ENCODE data around the gene ACTRT2.

The ACTRT2 gene

DNA sequence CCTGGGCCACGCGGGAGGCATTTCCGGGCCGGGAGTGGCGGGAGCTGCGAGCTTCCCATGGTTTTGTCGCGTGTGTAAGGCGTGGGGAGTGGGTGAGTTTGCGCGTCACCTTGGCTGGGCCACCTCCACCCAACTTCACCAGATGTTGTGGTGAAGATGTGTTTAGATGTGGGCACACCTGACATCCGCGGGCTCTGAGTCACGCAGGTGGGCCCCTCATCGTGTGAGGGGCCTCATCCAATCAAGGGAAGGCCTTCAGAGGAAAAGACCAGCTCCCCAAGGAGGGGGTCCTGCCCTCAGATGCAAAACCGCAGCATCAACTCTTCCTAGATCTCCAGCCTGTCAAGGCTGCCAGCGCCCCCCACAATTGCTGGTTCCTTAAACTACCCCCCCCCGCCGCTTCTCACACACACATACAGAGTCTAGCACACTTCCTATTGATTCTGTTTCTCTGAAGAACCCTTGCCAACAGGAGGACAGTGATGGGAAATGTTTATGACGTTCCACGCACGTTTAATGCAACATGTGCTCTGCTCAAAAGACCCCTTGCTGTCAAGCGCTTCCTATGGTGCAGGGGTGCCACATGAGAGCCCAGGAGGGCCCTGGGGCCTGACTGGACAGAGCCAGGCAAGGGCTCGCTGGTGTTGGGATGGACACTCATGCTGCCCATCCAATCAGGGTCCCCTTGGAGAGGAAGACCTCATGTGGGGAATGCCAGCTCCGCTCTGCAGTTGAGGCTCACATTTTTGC, 11.9 kb downstream of the ACTRT2 start:
- DNase-seq = no peak

DNA sequence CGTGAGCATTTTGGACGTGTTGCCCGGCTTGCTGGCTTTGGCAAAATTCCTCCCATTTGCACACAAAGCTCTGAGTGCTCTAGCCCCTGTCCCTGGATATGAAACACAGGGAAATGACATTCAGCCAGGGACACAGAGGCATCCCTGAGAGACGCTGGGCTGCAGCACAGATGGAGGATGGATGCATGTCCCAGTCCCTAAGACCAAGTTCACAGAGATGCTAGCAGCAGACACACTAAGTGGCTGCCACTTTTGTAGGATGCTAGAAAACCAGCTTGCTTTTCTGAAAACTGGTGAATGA, 12.5 kb downstream of the ACTRT2 start:
- no peak for DNase-seq

DNA sequence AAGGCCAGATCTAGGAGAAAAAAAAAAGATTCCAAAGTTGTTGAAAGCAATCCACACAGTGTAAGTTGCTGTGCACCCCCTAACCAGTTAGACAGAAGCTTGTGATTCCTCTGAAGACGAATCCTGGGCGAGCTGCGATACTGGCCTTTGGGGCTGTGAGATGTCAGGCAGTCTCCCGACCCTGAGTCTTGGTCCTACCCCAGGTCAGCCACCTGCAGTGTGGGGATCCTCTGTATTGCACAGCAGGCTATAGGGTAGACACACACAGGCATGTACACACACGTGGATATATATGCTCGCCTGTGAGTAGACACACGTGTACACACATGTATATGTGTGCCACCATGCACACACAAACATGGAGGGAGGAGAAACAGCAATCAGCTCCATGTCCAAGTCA, 12.9 kb downstream of the ACTRT2 start:
- no peak for DNase-seq

DNA sequence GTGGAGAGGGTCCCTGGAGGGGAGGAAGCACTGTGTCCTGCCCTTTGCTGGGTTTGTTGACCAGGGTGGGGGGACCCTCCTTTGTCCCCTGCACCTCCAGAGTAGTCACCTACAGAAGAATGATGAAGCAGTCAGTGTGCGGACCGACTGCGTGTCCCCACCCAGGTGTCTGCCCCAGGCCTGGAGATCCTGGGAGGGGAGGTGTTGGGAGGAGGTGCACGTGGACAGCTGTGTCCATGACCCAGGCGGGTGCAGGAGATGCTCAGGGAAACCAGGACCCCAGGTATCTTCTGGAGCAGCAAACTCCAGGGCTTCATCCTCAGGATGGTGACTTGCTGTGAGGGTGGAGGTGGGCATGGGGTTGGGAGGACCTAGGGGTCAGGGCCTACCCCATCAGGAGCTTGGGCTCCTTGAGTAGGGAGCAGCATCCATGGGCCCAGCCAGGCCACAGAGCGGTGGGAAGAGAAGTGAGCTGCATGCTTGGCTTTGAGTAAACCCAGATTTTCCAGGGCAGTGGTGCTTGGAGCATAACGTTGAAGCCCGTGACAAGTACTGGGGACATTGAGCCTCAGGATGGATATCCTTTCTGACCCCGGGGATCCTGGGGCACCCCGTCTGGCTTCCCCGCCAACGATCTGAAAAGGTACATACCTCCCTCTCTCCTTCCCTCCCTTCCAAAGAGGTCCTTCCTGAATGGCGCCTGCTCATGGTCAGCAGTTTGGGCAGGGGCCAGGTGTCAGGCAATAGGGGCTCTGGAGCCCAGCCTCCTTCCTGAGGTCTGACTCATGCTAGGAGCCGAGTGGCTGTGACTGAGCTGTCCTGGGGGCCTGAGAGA, 13.7 kb downstream of the ACTRT2 start:
- DNase-seq = no peak

DNA sequence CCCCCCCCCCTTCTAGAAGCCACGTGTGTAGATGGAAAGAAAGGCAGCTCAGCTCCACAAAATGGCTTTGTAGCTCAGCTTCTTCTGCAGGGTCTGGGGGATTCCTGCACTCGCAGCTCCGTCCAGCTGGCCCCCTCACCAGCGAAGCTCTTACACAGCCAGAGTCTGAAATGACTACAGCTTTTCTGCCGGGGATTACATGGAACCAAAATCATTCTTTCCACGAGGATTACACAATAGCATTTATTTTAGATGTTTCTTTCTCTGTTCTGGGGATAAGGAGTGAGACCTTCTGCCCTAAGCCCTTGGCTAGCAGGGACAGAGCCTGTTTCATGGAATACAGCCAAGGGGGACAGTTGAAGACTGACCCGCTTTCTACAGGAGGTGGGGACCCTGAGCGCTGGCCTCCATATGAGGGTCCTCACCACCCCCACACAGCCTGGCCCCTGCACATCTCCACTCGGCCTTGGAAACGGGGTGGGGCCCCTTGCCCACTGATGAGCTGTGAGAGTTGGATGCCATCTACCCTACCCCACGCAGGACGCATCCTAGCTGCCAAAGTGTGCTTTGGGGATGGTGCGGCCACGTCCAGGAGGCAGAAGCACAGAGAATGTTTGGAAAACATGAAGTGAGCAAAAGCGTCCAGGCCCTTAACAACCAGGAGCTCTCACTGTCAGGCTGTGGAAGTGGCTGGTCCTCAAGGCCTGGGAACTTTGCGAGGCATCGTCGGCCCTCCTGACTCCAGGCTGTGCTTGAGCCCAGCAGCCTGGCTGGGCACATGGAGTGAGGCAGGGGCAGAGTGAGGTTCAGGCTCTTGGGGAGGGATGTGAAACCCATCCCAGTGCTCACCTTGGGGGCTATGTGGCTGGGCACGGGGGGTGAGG, 14.5 kb downstream of the ACTRT2 start:
- DNase-seq = no peak

DNA sequence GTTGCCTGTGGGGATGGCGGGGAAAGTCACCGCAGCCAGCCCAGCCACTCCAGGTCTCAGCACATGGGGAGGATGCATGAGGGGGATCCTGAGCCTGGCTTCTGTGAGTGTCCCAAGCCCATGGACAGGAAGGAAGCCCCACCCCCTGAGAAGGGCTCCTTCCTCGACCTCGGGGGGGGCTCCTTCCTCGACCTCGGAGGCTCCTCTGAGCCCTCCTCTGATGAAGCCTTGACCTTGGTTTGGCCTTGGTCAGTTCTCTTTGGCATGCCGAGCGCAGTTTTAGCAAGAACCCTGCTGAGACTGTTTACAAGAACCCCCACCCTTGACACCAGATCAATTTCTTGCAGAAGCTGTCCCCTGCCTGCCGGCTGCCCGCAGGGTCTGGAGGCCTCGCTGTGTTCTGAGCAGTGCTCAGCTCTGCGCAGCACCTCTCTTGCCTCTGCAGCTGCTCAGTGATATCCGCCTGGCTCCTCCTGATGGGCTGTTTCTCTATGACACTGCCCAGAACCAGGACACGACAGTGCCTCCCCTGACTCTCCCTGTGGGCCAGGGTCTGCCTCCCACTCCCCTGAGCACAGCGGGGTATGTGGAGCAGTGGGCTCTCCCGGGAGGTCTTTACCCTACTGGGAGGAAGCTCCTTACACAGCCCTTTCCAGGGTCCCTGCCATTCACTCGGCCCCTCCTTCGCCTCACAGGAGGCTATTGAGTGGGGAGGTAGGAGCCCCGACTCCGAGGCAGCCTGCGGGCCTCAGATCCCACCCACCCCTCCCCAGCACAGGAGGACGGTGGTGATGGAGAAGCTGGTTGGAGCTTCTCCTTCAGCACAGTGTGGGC, 15.4 kb downstream of the ACTRT2 start:
- DNase-seq = no peak

DNA sequence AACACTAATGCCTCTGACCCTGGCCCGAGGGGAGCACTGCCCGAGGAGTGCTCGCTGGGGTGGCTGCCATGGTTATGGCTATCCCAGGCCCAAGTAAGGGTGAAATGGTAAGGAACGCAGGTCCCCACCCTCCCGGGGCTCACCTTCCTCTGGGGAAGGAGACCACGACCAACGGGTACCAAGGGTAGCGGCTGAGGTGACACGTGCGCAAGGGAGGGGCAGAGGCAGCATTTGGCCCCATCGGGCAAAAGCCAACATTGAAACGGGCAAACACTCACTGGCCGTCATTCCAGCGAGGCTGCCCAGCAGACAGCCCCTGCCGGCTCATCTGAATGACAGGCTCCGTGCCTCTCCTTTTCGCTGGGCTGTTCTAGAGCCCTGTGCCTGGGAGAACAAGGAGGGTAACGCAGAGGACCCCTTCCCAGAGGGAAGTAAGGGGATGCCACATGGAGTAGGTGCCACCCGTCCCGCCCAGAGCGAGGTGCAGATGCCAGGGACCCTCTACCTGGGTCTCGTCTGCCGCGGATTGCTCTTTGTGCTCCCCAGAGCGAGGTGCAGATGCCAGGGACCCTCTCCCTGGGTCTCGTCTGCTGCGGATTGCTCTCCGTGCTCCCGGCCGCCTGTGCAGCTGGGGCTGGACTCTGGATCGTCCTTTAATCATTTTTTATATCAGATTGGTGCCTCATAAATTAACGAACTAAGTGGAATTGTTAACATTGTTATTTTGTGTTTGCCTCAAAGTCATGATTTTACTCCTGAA, 16.2 kb downstream of the ACTRT2 start:
- no peak for DNase-seq

DNA sequence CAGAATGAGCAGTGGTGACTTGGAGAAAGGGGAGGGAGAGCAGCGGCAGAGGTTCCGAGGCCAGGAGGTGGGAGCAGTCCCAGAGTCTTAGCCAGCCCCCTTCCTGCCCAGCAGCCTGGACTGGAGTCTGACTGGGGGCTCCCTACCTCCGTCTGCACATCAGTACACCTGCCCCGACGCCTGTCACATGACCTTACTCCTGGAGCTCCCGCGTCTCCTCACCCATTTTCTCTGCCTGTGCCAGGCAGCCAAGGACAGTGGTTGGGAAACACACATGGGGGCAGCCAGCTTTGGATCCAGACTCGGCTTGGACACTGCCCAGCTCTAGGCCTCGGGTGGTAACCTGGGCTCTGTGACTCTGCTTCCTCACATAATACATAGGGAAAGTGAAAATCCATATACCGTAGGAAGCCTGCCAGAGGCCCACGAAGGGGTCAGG, 16.9 kb downstream of the ACTRT2 start:
- no peak for DNase-seq

DNA sequence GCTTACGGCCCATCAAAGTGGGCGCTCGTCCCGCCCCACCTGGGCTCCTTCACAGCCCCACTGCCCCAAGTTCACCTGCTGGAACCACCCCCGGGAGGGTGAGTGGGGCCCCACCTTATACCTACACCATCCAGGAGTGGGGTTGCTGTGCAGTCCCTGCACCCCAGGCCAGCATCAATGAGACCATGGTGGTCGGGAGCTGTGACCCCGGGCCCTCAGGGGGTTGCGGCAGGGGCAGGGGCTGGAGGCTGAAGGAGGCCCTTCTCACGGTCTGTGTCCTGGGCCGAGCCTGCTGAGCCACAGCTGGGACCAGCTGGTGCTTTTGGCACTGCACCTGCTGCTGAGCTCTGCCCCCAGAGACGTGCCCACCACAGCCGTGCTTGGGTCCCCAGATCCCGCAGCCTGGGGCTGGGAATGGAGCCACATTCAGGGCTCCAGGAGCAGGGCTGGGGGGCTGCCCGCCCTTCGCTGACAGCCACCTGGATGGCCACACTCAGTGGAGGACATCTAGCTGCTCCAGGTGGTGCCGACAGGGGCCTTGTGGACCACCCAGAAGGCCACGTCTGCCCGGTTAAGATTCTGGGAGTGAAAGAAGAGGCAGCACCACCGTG, 17.4 kb downstream of the ACTRT2 start:
- DNase-seq = no peak

DNA sequence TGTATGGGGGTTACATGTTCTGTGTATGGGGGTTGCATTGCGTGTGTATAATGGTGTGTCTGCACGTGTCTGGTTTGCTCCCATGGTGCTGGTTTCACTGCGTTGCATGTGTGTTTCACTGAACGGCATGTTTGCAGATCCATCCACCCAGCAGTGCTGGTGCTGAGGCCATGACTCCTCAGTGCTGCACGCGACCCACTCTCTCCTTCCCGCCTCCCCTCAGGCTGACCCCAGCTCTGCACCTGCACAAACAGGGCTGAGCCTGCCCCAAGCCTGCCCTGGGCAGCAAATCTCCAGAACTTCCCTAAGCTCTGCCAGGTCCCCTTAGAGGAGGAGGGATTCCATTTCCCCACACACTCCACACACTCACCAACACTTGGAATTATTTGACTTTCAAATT, 18.7 kb downstream of the ACTRT2 start:
- DNase-seq = no peak

DNA sequence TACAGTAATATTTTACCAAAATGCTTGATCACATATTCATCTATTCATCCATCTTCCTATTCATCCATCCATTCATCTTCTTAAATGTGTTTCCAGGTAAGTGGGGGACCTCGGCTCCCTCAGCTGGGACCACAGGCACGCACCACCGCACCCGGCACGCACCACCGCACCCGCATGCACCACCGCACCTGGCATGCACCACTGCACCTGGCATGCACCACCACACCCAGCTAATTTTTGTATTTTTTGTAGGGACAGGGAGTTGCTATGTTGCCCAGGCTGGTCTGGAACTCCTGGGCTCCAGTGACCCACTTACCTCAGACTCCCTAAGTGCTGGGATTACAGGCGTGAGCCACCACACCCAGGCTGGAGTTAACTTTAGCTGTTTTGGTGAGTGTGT, 21.2 kb downstream of the ACTRT2 start:
- no peak for DNase-seq

DNA sequence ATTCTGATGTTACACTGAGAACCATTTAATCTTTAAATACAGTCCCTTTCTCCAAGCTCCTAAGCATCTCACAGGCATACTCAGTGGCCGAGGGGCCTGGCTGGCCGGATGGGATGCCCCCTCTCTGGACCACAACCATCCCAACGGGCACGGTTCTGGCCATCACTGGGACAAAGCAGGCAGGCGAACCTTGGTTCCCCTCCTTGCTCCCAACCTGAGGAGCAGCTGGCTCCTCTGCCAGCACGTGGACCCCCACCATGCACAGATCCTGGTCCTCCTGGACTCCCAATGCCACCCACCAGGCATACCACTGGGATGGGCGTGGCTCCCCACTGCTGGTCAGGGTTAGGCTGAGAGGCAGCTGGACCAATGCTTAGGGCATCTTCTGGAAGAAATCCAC, 27.9 kb downstream of the ACTRT2 start:
- DNase-seq = no peak

DNA sequence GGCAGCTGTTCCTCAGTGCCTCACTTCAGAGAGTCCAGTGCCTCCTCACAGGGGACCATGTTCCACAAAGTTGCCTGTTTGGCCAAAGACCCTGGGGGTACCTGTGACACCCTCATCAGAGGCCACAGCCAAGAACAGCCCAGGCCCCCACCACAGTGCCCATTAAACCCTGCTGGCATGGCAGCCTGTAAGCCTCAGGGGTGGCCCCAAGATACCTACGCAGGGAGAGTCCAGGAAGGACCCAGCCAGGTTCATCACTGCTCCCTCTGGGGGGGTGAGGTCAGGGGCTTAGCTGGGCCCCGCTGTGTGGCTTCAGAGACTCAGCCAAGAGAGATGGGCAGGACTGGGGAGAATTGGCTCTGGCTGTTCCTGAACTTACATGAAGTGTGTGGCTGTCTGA, 28.6 kb downstream of the ACTRT2 start:
- DNase-seq = no peak

DNA sequence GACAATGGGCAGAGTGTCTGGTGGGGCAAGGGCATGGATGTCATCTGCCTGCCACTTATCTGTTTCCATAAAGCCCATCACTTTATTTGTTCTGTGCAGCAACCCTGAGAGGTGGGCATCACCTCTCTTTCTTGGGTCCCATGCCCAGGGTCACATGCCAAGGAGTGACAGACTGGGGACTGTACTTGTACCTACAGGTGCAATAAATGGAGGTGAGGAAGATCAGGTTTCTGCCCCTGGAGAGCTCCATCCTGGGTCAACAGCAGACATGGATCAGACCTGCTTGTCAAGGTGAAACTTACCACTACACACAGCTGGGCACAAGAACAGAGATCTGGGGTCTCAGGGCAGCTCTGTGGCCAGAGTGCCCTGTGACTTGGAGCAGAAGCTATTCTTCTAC, 29.3 kb downstream of the ACTRT2 start:
- DNase-seq = no peak

DNA sequence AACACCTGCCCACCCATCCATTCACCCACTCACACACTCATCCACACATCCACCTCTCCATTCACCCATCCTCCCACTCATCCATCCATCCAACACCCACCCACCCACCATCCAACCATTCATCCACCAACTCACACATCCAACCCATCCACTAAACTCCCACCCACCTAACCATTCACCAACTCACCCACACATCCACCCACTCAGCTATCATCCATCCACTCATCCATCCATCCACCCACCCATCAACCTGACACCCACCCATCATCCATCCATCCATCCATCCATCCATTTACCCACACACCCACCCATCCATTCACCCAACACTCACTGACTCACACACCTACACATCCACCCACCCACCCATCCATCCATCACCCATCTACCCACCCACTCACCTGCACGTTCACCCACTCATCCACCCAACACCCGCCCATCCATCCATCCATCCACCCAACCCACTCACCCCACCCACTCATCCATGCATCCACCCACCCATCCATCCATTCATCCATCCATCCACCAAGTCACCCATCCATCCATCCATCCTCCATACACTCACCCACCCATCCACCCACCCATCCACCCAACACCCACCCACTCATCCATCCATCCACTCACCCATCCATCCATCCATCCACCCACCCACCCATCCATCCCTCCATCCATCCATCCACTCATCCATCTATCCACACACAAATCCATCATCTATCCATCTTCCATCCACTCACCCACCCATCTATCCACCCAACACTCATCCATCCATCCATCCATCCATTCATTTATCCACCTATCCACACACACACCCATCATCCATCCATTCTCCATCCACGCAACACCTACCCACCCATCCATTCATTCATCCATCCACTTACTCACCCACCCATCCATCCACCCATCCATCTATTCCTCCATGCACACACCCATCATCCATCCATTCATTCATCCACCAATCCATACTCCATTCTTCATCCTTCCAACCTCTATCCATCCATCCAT, 30.3 kb downstream of the ACTRT2 start:
- no peak for DNase-seq

DNA sequence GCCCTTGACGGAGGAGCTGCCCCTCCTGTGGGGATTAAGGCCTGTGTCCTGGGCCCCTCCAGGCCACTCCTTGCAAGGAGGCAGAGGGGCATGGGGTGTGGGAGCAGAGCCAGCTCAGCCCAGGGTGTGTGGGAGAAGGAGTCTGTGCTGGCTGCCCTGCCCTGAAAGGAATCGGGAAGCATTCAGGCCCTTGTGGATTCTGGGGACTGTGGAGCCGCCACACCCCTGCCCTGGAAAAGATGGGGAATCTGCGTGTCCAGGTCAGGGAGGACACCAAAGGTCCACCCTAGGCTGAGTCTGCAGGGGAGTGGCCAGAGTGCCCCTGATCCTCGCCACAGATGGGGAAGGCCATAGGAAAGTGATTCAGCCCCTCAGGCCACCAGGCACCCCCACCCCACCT, 31.2 kb downstream of the ACTRT2 start:
- DNase-seq = no peak

DNA sequence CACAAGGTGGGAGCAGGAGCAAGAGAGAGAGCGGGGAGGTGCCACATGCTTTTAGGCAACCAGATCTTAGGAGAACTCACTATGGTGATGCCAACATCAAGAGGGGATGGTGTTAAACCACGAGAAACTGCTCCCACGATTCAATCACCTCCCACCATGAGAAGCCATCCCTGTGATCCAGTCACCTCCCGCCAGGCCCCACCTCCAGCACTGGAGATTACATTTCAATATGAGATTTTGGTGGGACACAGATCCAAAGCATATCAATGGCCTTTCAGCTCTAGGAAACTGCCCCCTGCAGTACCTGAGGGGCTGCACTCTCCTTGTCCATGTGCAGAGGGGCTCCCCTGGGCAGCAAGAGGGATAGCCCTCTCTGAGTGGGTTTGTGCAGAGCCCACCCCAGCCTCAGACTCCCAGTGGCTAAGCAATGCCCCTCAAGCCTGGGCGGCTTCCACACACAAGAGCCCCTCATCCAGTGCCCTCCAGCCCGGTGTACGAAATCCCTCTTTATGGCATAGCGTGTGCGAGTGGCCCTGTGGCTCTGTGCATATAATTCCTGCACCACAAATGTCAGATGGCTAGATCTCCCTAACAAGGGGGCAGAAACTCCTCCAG, 32.2 kb downstream of the ACTRT2 start:
- no peak for DNase-seq

DNA sequence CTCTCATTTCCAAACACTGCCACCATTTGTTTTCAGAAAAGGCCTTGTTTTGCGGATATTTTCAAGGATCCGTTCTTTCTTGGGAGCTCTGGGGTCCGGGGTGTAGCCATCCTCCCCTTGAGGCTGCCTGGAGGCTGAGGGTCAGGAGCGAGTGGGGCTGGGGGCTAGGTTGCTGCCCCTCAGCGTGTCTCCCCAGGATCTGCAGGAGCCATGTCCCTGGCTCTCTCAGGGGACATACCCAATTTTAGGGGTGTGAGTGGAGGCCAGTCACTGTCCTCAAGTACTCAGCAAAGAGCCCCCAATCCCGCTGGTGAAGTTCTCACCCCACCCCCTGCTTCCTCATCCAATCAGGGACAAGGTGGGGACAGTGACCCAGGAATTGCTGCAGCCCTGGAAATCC, 32.7 kb downstream of the ACTRT2 start:
- no peak for DNase-seq

DNA sequence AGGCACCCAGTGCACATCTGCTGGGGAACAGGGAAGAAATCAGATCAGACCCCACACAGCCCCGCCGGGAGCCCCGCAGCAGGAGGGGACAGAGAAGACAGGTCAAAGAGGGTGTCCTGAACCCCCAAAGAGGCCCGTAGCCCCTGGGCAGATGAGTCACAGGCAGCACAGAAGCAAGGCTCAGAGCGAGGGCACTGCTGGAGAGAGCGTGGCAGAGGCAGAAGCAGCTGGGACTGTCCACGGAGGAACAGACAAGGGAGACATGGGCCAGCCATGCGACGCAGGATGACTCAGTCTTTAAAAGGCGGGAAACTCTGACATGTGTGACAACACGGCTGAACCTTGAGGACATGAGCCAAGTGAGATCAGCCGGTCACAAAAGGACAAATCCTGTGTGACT, 33.2 kb downstream of the ACTRT2 start:
- no peak for DNase-seq

DNA sequence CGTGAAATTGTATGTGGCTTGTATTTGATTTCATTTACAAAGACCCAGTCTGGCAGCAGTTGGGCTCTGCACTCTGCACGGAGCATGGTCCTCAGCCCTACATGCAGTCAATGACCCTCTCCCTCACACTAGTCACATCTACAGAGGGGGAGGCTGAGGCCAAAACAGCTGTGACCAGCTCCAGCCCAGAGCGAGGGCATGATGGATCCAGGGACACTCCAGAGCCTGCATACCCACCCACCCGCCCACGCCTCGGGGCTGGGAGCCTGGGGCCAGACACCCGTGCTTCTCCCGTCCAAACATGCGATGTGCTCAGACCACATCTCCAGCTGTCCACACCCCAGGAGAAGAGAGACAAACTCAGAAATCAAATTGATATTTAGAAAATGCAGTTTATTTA, 33.8 kb downstream of the ACTRT2 start:
- DNase-seq = no peak
